ENCODE results near the gene NEUROG1. TPM values are rescaled to one million over a fixed set of nuclear protein-coding genes. Genes with fewer than 3 reads are reported as not detected.

NEUROG1 gene
- total and polyA plus RNA-seq, 2 of the 13 experiments (the other 11 are each of a cell fraction or from before 2014, with no cell fraction given) = not detected

GRCh38 chr5:135489466-135490244, 46.1 kb downstream of the NEUROG1 start (continued):
- 0 out of 2 replicates have a peak, but pooled peaks have one; percentile 29 for TF ChIP-seq ZNF512B (CRISPR knock-in tag; IDR thresholded peaks at IDR 0.05; ENCODE audit: borderline replicate concordance)
- TF ChIP-seq NFAT5 (CRISPR knock-in tag; IDR thresholded peaks at IDR 0.05) = no peak
- TF ChIP-seq RBAK (CRISPR knock-in tag; IDR thresholded peaks at IDR 0.05) = 0 out of 2 replicates have a peak, but pooled peaks have one; percentile 52
- TF ChIP-seq LCORL (IDR thresholded peaks at IDR 0.05) = no peak
- TF ChIP-seq LCORL (CRISPR knock-in tag; IDR thresholded peaks at IDR 0.05) = peak; percentile 52; the same call in 1 of the 2 replicates
- TF ChIP-seq ZNF687 (CRISPR knock-in tag; IDR thresholded peaks at IDR 0.05) = peak; percentile 60
- peak; percentile 69 for TF ChIP-seq MTA1 (CRISPR knock-in tag; IDR thresholded peaks at IDR 0.05; ENCODE audit: borderline replicate concordance)
- TF ChIP-seq SOX6 (IDR thresholded peaks at IDR 0.05) = no peak
- peak; percentile 92 for TF ChIP-seq SOX6 (CRISPR knock-in tag; IDR thresholded peaks at IDR 0.05)
- TF ChIP-seq HMG20A (CRISPR knock-in tag; IDR thresholded peaks at IDR 0.05; ENCODE audit: borderline replicate concordance) = peak; percentile 59; the same call in 1 of the 2 replicates
- TF ChIP-seq ZNF446 (CRISPR knock-in tag; IDR thresholded peaks at IDR 0.05) = 0 out of 2 replicates have a peak, but pooled peaks have one; percentile 15
- TF ChIP-seq FOXP4 (CRISPR knock-in tag; IDR thresholded peaks at IDR 0.05) = peak; percentile 80
